ENCODE measurements around the gene SLC25A19.
A peak's percentile ranks its signal among the peaks of the same experiment; 100 is the strongest.
"Not testable (repeated sequence)": the region's sequence is repeated elsewhere in the genome, so short reads cannot be mapped to it uniquely, and the experiment has no call there.

The SLC25A19 gene

DNA sequence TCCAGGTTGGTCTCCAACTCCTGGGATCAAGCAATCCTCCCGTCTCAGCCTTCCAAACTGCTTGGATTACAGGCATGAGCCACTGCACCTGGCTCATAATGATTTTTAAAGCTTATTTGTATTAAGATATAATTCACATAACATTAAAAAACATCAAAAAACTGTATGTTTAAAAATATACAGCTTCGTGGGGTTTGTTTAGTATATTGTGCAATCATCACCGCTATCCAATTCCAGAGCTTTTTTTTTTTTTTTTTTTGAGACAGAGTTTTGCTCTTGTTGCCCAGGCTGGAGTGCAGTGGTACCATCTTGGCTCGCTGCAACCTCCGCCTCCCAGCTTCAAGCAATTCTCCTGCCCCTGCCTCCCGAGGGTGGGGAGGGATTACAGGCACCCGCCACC lies 11.0 kb upstream of the SLC25A19 start:
- Histone ChIP-seq H3K27ac (ENCODE audit: low read depth, low read length) (no peak overlapping the region), H3K4me3 (ENCODE audit: low read length) (no peak overlapping the region), H3K27me3 (ENCODE audit: insufficient read depth, low read length) (no peaks in the 10 kb centered on the region), H3K9ac (ENCODE audit: low read depth, low read length) (no peak overlapping the region), H3K4me1 (ENCODE audit: insufficient read depth, low read length) (no peaks in the 10 kb centered on the region), H3K36me3 (ENCODE audit: insufficient read depth, low read length) (no peaks in the 10 kb centered on the region), H3K9me3 (ENCODE audit: insufficient read depth, low read depth, low read length) (no peaks in the 10 kb centered on the region)
- WGBS = 93% methylated on average over 5 of the region's 7 CpGs

DNA sequence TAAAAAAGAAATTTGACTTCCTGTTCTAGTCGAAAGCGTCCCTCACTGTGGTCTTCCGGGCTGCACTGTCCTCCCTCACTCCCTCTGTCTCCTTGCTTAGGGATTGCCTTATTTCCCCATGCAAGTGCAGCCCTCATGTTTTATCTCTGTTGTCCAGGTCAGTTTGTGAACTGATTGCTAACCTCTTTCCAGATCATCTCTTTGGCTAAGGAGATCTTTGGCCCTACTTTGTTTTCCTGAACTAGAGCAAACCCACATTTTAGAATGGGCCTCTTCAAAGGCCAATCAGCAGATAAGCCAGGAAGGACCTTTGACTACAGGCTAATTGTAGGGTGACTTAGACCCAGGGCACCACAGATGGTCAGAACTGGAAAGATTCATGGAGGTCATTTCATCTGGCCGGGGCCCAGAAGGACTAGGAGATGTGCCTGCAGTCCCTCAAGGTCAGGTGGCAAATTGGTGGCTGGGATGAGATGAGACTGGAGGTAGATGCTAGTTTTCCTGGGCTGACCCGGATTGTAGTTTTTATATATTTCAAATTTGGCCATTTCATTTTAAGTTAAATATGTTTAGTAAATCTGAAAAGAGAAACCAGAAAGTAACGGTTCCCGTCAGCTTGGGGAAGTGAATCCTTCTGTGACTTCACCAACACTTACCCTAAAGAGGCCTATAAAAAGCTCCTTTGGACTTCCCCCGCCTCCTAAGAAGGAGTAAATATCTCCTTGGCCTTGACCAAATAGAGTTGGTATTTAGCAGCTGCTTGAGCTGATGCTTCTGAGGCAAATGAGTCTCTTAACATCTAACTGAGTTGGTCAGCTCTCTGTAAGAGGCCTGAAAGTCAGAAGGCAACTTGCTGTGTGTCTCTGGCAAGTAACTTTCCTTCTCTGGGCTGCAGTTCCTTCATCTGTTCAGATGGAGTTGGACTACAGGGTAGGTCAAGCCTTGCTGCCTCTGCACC lies 6.2 kb upstream of the SLC25A19 start:
- WGBS = 94% methylated on average over 5 of the region's 8 CpGs
- H3K4me3 ChIP-seq (ENCODE audit: low read length) = no peak overlapping the region
- H3K4me1 ChIP-seq (ENCODE audit: insufficient read depth, low read length) = no peaks in the 10 kb centered on the region
- H3K9me3 ChIP-seq (ENCODE audit: insufficient read depth, low read depth, low read length) = no peaks in the 10 kb centered on the region
- H3K27ac ChIP-seq (ENCODE audit: low read depth, low read length) = no peak overlapping the region
- no peaks in the 10 kb centered on the region for H3K36me3 ChIP-seq (ENCODE audit: insufficient read depth, low read length)
- H3K27me3 ChIP-seq (ENCODE audit: insufficient read depth, low read length) = no peaks in the 10 kb centered on the region
- H3K9ac ChIP-seq (ENCODE audit: low read depth, low read length) = no peak overlapping the region

DNA sequence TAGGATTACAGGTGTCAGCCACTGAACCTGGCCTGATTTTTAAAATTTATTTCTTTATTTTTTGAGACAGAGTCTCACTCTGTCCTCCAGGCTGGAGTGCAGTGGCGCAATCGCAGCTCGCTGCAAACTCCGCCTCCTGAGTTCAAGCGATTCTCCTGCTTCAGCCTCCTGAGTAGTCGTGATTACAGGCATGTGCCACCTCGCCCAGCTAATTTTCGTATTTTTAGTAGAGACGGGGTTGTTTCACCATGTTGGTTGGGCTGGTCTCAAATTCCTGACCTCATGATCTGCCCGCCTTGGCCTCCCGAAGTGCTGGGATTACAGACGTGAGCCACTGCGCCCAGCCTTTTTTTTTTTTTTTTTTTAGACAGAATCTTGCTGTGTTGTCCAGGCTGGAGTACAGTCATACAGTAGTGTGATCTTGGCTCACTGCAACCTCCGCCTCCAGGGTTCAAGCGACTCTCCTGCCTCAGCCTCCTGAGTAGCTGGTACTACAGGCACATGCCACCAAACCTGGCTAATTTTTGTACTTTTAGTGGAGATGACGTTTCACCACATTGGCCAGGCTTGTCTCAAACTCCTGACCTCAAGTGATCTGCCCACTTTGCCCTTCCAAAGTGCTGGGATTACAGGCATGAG lies 3.7 kb upstream of the SLC25A19 start:
- not testable (repeated sequence) for H3K4me3 ChIP-seq (ENCODE audit: low read length); H3K27me3 ChIP-seq (ENCODE audit: insufficient read depth, low read length); H3K9me3 ChIP-seq (ENCODE audit: insufficient read depth, low read depth, low read length); H3K27ac ChIP-seq (ENCODE audit: low read depth, low read length); H3K36me3 ChIP-seq (ENCODE audit: insufficient read depth, low read length); H3K9ac ChIP-seq (ENCODE audit: low read depth, low read length); H3K4me1 ChIP-seq (ENCODE audit: insufficient read depth, low read length)
- 88% methylated on average over 16 of the region's 16 CpGs for WGBS

DNA sequence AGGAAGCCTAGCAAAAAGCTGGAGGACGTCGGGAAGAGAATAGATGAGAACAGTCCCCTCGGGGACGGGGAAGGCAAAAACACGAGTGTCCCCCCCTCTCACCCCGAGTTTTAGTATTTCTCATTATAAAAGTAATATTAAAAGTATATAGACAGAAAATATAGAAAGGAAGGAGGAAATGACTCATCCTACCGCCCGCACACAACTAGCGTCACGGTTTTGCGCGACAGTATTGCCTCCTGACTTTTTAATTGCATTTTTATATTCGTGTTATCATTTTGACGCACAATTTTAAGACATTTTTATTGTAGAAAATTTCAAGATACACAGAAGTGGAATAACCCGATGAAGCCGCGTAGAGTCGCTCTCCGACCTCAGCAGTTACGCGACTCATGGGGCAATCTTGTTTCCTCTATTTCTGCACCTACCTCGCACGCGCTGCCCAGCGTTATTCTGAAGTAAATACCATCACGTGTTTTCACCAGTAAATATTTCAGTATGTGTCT lies 652 bp upstream of the SLC25A19 start:
- 72% methylated on average over 24 of the region's 26 CpGs for WGBS

DNA sequence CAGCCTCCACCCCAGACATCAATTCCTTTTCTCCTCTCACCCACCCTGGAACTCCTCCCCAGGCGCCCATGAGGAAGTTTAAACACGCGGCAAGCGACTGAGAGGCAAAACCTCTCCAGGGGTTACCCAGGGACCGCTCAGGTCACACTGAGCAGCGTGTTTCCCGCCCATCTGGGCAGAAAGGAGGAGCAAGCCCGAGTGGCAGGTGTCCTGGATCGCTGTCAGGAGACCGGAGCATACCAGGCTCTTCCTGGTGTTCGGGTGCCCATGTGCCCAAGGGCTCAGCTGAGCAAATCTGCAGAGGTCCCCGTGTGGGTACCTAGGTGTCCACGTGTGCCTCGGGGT lies 491 bp downstream of the SLC25A19 start:
- peak overlapping the region; percentile 69 for H3K9ac ChIP-seq (ENCODE audit: low read depth, low read length)
- peak overlapping the region; percentile 91 for H3K4me3 ChIP-seq (ENCODE audit: low read length)
- no peaks in the 10 kb centered on the region for H3K27me3 ChIP-seq (ENCODE audit: insufficient read depth, low read length)
- no peak overlapping the region; the same call in 1 of the 2 replicates for H3K27ac ChIP-seq (ENCODE audit: low read depth, low read length)
- under 1% methylated on average over 14 of the region's 14 CpGs for whole genome bisulfite sequencing
- peaks cover 14% of the 10 kb centered on the region for H3K36me3 ChIP-seq (ENCODE audit: insufficient read depth, low read length)
- no peaks in the 10 kb centered on the region for H3K9me3 ChIP-seq (ENCODE audit: insufficient read depth, low read depth, low read length)
- H3K4me1 ChIP-seq (ENCODE audit: insufficient read depth, low read length) = no peaks in the 10 kb centered on the region

More for the DNA sequence above, 652 bp upstream of the SLC25A19 start:
- H3K9ac ChIP-seq (ENCODE audit: low read depth, low read length) = no peak overlapping the region
- H3K4me3 ChIP-seq (ENCODE audit: low read length) = peak overlapping the region; percentile 91
- peaks cover 14% of the 10 kb centered on the region for H3K36me3 ChIP-seq (ENCODE audit: insufficient read depth, low read length)
- no peaks in the 10 kb centered on the region for H3K9me3 ChIP-seq (ENCODE audit: insufficient read depth, low read depth, low read length)
- no peaks in the 10 kb centered on the region for H3K27me3 ChIP-seq (ENCODE audit: insufficient read depth, low read length)
- H3K4me1 ChIP-seq (ENCODE audit: insufficient read depth, low read length) = no peaks in the 10 kb centered on the region
- H3K27ac ChIP-seq (ENCODE audit: low read depth, low read length) = no peak overlapping the region

DNA sequence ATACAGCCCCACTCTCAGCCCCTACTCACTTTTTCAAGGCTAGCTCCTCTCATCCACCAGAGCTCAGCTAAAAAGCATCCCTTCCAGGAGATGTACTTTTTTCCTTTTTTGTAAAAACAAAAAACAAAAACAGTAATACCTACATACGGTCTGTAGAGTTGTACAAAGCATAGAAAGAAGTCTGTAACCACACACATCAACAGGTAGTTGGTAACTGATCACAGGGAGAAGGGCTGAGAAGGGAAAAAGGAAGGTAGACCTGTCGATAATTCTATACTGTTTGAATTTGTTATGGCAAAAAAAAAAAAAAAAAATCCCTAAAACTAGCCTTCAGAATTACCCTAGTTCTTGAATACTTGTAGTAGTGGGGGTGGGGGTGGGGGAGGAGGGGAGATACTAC lies 874 bp downstream of the SLC25A19 start:
- H3K4me3 ChIP-seq (ENCODE audit: low read length) = peak overlapping the region; percentile 91
- WGBS = no CpG with 5 or more reads among the region's 2 CpGs
- no peaks in the 10 kb centered on the region for H3K27me3 ChIP-seq (ENCODE audit: insufficient read depth, low read length)
- H3K4me1 ChIP-seq (ENCODE audit: insufficient read depth, low read length) = no peaks in the 10 kb centered on the region
- no peaks in the 10 kb centered on the region for H3K9me3 ChIP-seq (ENCODE audit: insufficient read depth, low read depth, low read length)
- no peak overlapping the region for H3K9ac ChIP-seq (ENCODE audit: low read depth, low read length)
- H3K36me3 ChIP-seq (ENCODE audit: insufficient read depth, low read length) = peaks cover 17% of the 10 kb centered on the region
- H3K27ac ChIP-seq (ENCODE audit: low read depth, low read length) = no peak overlapping the region

DNA sequence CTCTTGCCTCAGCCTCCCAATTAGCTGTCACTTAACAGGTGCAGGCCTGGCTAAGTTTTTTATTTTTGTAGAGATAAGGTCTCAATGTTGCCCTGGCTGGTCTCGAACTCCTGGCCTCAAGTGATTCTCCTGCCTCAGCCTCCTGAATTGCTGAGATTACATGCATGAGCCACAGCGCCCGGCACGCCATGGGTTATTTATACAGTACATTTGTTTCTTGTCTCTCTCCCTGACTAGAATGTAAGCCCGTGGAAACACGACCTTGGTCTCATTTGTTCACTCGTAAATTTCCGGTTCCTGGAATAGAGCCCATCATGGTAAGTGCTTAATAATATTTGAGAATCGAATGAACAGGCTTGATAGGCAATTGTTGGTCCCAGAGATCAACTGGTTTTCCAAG lies 2.0 kb downstream of the SLC25A19 start:
- no peak overlapping the region for H3K27ac ChIP-seq (ENCODE audit: low read depth, low read length)
- H3K27me3 ChIP-seq (ENCODE audit: insufficient read depth, low read length) = no peaks in the 10 kb centered on the region
- peaks cover 22% of the 10 kb centered on the region for H3K36me3 ChIP-seq (ENCODE audit: insufficient read depth, low read length)
- H3K9ac ChIP-seq (ENCODE audit: low read depth, low read length) = no peak overlapping the region
- WGBS = 98% methylated on average over 9 of the region's 9 CpGs
- no peak overlapping the region for H3K4me3 ChIP-seq (ENCODE audit: low read length)
- no peaks in the 10 kb centered on the region for H3K9me3 ChIP-seq (ENCODE audit: insufficient read depth, low read depth, low read length)
- H3K4me1 ChIP-seq (ENCODE audit: insufficient read depth, low read length) = no peaks in the 10 kb centered on the region

DNA sequence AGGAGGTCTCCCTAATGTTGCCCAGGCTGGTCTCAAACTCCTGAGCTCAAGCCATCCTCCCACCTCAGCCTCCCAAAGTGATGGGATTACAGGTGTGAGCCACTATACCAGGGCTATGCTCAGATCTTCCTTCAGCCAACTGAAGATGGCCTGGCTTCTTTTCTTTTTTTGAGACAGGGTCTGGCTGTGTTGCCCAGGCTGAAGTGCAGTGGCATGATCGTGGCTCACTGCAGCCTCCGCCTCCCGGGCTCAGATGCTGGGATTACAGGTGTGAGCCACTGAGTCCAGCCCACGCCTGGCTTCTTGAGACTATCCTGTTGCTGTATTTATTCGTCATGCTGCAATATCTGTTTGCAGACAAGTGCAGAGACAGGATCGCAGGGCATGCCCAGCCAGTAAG lies 4.1 kb downstream of the SLC25A19 start:
- WGBS = 94% methylated on average over 6 of the region's 6 CpGs
- Histone ChIP-seq H3K4me3 (ENCODE audit: low read length) (no peak overlapping the region), H3K27me3 (ENCODE audit: insufficient read depth, low read length) (no peaks in the 10 kb centered on the region), H3K36me3 (ENCODE audit: insufficient read depth, low read length) (peaks cover 34% of the 10 kb centered on the region), H3K9ac (ENCODE audit: low read depth, low read length) (no peak overlapping the region), H3K9me3 (ENCODE audit: insufficient read depth, low read depth, low read length) (no peaks in the 10 kb centered on the region), H3K4me1 (ENCODE audit: insufficient read depth, low read length) (no peaks in the 10 kb centered on the region), H3K27ac (ENCODE audit: low read depth, low read length) (no peak overlapping the region)

DNA sequence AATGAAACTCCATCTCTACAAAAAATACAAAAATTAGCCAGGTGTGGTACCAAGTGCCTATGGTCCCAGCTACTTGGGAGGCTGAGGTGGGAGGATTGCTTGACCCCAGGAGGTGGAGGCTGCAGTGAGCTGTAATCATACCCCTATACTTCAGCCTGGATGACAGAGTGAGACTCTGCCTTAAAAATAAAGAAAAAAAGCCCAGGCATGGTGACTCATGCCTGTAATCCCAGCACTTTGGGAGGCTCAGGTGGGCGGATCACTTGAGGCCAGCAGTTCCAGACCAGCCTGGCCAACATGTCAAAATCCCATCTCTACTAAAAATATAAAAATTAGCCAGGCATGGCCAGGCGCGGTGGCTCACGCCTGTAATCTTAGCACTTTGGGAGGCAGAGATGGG lies 9.0 kb downstream of the SLC25A19 start:
- H3K9me3 ChIP-seq (ENCODE audit: insufficient read depth, low read depth, low read length); H3K27ac ChIP-seq (ENCODE audit: low read depth, low read length); H3K27me3 ChIP-seq (ENCODE audit: insufficient read depth, low read length); H3K4me1 ChIP-seq (ENCODE audit: insufficient read depth, low read length); H3K4me3 ChIP-seq (ENCODE audit: low read length); H3K9ac ChIP-seq (ENCODE audit: low read depth, low read length): not testable (repeated sequence)
- WGBS = 92% methylated on average over 4 of the region's 4 CpGs
- peaks cover 29% of the 10 kb centered on the region for H3K36me3 ChIP-seq (ENCODE audit: insufficient read depth, low read length)

DNA sequence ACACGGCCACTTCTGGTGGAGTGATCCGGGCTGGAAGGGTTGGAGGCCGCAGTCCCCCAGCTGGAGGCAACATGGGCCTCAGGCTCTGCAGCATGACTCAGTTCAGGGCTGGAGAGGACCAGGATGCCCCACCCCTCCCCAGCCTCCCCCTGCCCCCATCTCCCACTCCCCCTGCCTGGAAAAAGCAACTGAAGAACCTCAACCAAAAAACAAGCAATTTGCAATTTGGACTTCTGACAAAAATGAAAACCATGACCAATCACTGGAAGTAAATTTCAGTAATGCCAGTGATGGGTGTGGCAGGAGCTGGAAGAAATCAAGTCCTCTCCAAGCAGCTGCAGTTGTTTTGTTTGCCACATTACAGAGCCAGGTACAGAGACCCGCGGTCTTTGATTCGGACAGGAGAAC lies 11.6 kb downstream of the SLC25A19 start:
- Histone ChIP-seq H3K4me3 (ENCODE audit: low read length) (no peak overlapping the region), H3K27me3 (ENCODE audit: insufficient read depth, low read length) (no peaks in the 10 kb centered on the region), H3K4me1 (ENCODE audit: insufficient read depth, low read length) (no peaks in the 10 kb centered on the region), H3K36me3 (ENCODE audit: insufficient read depth, low read length) (peaks cover 34% of the 10 kb centered on the region), H3K9ac (ENCODE audit: low read depth, low read length) (no peak overlapping the region), H3K27ac (ENCODE audit: low read depth, low read length) (no peak overlapping the region), H3K9me3 (ENCODE audit: insufficient read depth, low read depth, low read length) (no peaks in the 10 kb centered on the region)
- 90% methylated on average over 6 of the region's 6 CpGs for WGBS

DNA sequence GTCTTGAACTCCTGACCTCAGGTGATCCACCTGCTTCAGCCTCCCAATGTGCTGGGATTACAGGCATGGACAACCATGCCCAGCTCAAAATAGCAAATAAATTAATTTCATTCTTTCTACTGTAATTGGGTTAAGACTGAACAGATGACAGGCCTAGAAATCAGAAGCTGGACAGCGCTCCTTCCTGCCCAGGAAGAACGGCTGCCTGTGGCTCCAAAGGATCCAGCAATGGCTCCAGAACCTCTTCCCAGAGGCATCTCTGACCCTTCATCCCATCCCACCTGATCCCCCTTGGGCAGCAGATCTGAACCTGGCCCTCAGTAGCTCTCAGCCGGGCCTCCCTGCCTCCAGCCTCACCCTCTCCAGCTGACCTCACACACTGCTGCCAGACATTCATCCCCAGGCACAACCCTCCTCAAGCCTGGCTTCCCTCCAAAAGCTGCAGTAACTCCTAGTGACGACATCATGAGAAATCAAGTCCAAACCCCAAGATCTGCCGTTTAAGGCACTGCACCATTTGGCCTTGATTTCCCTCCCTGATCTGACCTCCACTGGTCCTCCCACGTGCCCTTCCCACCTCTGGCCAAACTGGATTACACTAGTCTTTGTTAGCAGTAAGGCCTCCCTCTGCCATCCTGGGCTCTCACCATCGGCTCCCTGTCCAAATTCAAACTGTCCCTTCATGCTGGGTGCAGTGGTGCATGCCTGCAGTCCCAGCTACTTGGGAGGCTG lies 15.1 kb downstream of the SLC25A19 start:
- WGBS = 95% methylated on average over 7 of the region's 7 CpGs
- Histone ChIP-seq H3K9me3 (ENCODE audit: insufficient read depth, low read depth, low read length) (no peaks in the 10 kb centered on the region), H3K36me3 (ENCODE audit: insufficient read depth, low read length) (peaks cover 19% of the 10 kb centered on the region), H3K9ac (ENCODE audit: low read depth, low read length) (no peak overlapping the region), H3K4me3 (ENCODE audit: low read length) (no peak overlapping the region), H3K27ac (ENCODE audit: low read depth, low read length) (no peak overlapping the region), H3K27me3 (ENCODE audit: insufficient read depth, low read length) (no peaks in the 10 kb centered on the region), H3K4me1 (ENCODE audit: insufficient read depth, low read length) (no peaks in the 10 kb centered on the region)
